ENCODE data around the gene WDFY3. TPM values are rescaled to one million over a fixed set of nuclear protein-coding genes. Genes with fewer than 3 reads are reported as not detected.

WDFY3 gene
- polyA plus RNA-seq, 1 of the 3 experiments (the other 2 are of a cell fraction): 13.8 TPM

DNA sequence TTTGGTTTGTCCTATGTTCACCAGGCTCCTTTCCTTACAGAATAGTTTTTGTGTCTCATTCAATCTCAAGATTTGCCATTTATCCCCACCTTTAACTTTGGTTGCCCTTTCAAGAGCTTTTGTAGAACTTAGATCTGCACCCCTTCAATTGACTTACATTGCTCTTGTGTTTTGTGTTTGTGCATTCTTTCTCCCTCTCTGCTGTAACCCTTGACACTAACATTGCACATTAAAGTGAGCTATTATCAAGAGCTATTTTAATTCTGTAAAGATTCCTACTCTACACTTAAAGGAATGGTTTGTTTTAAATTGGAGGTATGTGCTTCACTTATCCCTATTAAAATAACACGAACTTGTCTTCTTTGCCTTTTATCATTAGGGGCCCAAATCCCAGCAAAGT, 318.3 kb downstream of the WDFY3 start:
- no peak overlapping the region for H3K4me2 ChIP-seq
- WGBS (ENCODE audit: low lambda C conversion rate): 25% methylated on average over 1 of the region's 1 CpG
- H3K9me3 ChIP-seq: no peaks in the 10 kb centered on the region
- no peaks in the 10 kb centered on the region for H3K27me3 ChIP-seq (ENCODE audit: insufficient read depth)
- H3F3A ChIP-seq (replicated peaks; ENCODE audit: insufficient read depth): no peaks in the 10 kb centered on the region
- H2AFZ ChIP-seq (ENCODE audit: low read depth): no peak overlapping the region
- no peaks in the 10 kb centered on the region for H3K79me2 ChIP-seq (ENCODE audit: insufficient read depth)
- CTCF ChIA-PET: no interaction called here
- no peaks in the 10 kb centered on the region for H3K4me1 ChIP-seq (ENCODE audit: control insufficient read depth in 1 of 2, insufficient read depth in 2 of 2, low read depth in 1 of 2, low read length in 1 of 2)
- no peaks in the 10 kb centered on the region for H4K20me1 ChIP-seq (ENCODE audit: insufficient read depth)
- H3K4me3 ChIP-seq (ENCODE audit: low read depth in 2 of 2, low read length in 1 of 2): no peak overlapping the region
- H3K9me2 ChIP-seq: no peaks in the 10 kb centered on the region
- no peak overlapping the region for H3K9ac ChIP-seq
- H3K36me3 ChIP-seq (replicated peaks in 1 of 2; ENCODE audit: control insufficient read depth in 1 of 2, insufficient read depth in 2 of 2, low read length in 1 of 2): no peaks in the 10 kb centered on the region
- no peak for TF ChIP-seq NRF1 (IDR thresholded peaks at IDR 0.05; ENCODE audit: low read depth, low read length)
- TF ChIP-seq SMC3 (IDR thresholded peaks at IDR 0.05; ENCODE audit: low read depth, low read length): no peak
- no peak for TF ChIP-seq YY1 (IDR thresholded peaks at IDR 0.05; ENCODE audit: low read depth)
- no peak for TF ChIP-seq ELF1 (IDR thresholded peaks at IDR 0.05)
- TF ChIP-seq RXRA (IDR thresholded peaks at IDR 0.05; ENCODE audit: borderline replicate concordance, low read depth): no peak
- TF ChIP-seq MEF2A (IDR thresholded peaks at IDR 0.05; ENCODE audit: borderline replicate concordance, low read depth): no peak
- TF ChIP-seq POLR2AphosphoS5 (IDR thresholded peaks at IDR 0.05; ENCODE audit: low read depth, low read length): no peak
- TF ChIP-seq JUND (IDR thresholded peaks at IDR 0.05): no peak
- POLR2A ChIA-PET: no interaction called here
- no peak for DNase-seq
- H3K27ac ChIP-seq (ENCODE audit: low read depth in 2 of 2, low read length in 1 of 2): no peak overlapping the region

DNA sequence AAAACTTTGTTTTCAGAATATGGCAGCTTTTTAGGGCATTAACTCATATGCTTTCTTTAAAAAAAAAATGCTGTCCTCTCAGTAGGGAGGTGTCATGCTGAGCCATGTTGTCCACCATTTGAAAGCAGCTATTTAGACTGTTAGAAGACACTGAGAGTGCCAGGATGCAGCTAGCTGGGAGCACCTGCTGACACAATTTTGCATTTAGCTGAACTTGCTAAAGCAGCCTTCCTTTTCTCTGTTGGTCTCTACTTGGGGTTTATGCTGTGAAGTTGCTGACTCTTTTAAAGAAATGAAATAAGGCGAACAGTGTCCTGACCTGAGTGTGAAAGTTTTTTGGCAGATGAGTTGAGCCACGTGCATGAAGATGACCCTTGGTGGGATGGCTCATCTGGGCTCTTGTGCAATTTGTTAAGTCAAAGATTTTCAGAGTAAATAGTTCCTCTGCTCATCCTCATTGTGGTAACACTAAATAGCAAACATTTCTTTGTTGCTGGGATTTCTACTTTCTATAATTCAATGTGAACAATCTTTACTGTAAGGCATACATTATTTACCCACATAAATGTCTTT, 319.1 kb downstream of the WDFY3 start:
- TF ChIP-seq, protein P1, sequence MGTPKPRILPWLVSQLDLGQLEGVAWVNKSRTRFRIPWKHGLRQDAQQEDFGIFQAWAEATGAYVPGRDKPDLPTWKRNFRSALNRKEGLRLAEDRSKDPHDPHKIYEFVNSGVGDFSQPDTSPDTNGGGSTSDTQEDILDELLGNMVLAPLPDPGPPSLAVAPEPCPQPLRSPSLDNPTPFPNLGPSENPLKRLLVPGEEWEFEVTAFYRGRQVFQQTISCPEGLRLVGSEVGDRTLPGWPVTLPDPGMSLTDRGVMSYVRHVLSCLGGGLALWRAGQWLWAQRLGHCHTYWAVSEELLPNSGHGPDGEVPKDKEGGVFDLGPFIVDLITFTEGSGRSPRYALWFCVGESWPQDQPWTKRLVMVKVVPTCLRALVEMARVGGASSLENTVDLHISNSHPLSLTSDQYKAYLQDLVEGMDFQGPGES (IDR thresholded peaks at IDR 0.05; ENCODE audit: low read depth, low read length): no peak
- TF ChIP-seq, protein P2, sequence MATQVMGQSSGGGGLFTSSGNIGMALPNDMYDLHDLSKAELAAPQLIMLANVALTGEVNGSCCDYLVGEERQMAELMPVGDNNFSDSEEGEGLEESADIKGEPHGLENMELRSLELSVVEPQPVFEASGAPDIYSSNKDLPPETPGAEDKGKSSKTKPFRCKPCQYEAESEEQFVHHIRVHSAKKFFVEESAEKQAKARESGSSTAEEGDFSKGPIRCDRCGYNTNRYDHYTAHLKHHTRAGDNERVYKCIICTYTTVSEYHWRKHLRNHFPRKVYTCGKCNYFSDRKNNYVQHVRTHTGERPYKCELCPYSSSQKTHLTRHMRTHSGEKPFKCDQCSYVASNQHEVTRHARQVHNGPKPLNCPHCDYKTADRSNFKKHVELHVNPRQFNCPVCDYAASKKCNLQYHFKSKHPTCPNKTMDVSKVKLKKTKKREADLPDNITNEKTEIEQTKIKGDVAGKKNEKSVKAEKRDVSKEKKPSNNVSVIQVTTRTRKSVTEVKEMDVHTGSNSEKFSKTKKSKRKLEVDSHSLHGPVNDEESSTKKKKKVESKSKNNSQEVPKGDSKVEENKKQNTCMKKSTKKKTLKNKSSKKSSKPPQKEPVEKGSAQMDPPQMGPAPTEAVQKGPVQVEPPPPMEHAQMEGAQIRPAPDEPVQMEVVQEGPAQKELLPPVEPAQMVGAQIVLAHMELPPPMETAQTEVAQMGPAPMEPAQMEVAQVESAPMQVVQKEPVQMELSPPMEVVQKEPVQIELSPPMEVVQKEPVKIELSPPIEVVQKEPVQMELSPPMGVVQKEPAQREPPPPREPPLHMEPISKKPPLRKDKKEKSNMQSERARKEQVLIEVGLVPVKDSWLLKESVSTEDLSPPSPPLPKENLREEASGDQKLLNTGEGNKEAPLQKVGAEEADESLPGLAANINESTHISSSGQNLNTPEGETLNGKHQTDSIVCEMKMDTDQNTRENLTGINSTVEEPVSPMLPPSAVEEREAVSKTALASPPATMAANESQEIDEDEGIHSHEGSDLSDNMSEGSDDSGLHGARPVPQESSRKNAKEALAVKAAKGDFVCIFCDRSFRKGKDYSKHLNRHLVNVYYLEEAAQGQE (IDR thresholded peaks at IDR 0.05; ENCODE audit: low read depth, low read length): no peak
- TF ChIP-seq FOXM1 (IDR thresholded peaks at IDR 0.05; ENCODE audit: low read depth): no peak
- no peak for TF ChIP-seq FOXJ3 (CRISPR knock-in tag; IDR thresholded peaks at IDR 0.05)
- TF ChIP-seq MXI1 (IDR thresholded peaks at IDR 0.05; ENCODE audit: low read depth, low read length): no peak
- TF ChIP-seq TEAD4 (IDR thresholded peaks at IDR 0.05; ENCODE audit: borderline replicate concordance, insufficient read depth): no peak
- no peak for TF ChIP-seq RCOR1 (IDR thresholded peaks at IDR 0.05; ENCODE audit: low read length)
- TF ChIP-seq TCF12 (IDR thresholded peaks at IDR 0.05): no peak
- TF ChIP-seq, protein P3, sequence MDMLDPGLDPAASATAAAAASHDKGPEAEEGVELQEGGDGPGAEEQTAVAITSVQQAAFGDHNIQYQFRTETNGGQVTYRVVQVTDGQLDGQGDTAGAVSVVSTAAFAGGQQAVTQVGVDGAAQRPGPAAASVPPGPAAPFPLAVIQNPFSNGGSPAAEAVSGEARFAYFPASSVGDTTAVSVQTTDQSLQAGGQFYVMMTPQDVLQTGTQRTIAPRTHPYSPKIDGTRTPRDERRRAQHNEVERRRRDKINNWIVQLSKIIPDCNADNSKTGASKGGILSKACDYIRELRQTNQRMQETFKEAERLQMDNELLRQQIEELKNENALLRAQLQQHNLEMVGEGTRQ (IDR thresholded peaks at IDR 0.05; ENCODE audit: borderline replicate concordance, low read depth, low read length): no peak
- TF ChIP-seq ELF1 (IDR thresholded peaks at IDR 0.05): no peak
- no peak for TF ChIP-seq GATA2 (CRISPR knock-in tag; IDR thresholded peaks at IDR 0.05)
- TF ChIP-seq NRF1 (IDR thresholded peaks at IDR 0.05; ENCODE audit: low read depth, low read length): no peak
- no peak for TF ChIP-seq MEF2A (IDR thresholded peaks at IDR 0.05; ENCODE audit: borderline replicate concordance, low read depth)
- no peak for TF ChIP-seq SIN3A (IDR thresholded peaks at IDR 0.05; ENCODE audit: borderline replicate concordance, low read depth, low read length)
- TF ChIP-seq, protein P4, sequence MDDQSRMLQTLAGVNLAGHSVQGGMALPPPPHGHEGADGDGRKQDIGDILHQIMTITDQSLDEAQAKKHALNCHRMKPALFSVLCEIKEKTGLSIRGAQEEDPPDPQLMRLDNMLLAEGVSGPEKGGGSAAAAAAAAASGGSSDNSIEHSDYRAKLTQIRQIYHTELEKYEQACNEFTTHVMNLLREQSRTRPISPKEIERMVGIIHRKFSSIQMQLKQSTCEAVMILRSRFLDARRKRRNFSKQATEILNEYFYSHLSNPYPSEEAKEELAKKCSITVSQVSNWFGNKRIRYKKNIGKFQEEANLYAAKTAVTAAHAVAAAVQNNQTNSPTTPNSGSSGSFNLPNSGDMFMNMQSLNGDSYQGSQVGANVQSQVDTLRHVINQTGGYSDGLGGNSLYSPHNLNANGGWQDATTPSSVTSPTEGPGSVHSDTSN (IDR thresholded peaks at IDR 0.05): no peak
- TF ChIP-seq YY1 (IDR thresholded peaks at IDR 0.05; ENCODE audit: low read depth): no peak
- TF ChIP-seq RAD21 (IDR thresholded peaks at IDR 0.05; ENCODE audit: low read length): no peak
- Histone ChIP-seq H3K9me3 (no peaks in the 10 kb centered on the region), H3K4me1 (ENCODE audit: control insufficient read depth in 1 of 2, insufficient read depth in 2 of 2, low read depth in 1 of 2, low read length in 1 of 2) (no peaks in the 10 kb centered on the region), H3F3A (replicated peaks; ENCODE audit: insufficient read depth) (no peaks in the 10 kb centered on the region), H3K27me3 (ENCODE audit: insufficient read depth) (no peaks in the 10 kb centered on the region), H3K9me2 (no peaks in the 10 kb centered on the region), H3K9ac (no peak overlapping the region), H3K4me3 (ENCODE audit: low read depth in 2 of 2, low read length in 1 of 2) (no peak overlapping the region), H3K4me2 (no peak overlapping the region), H3K36me3 (replicated peaks in 1 of 2; ENCODE audit: control insufficient read depth in 1 of 2, insufficient read depth in 2 of 2, low read length in 1 of 2) (no peaks in the 10 kb centered on the region), H3K27ac (ENCODE audit: low read depth in 2 of 2, low read length in 1 of 2) (no peak overlapping the region), H4K20me1 (ENCODE audit: insufficient read depth) (no peaks in the 10 kb centered on the region), H3K79me2 (ENCODE audit: insufficient read depth) (no peaks in the 10 kb centered on the region), H2AFZ (ENCODE audit: low read depth) (no peak overlapping the region)
- WGBS (ENCODE audit: low lambda C conversion rate): 44% methylated on average over 2 of the region's 2 CpGs
- POLR2A ChIA-PET: no interaction called here
- DNase-seq: no peak
- CTCF ChIA-PET: interaction anchor here (0.6 kb wide), 1 partner anchor 95 kb away, joined by 3 read pairs; no protein-coding TSS in a partner anchor

Measured in SK-N-SH (cell line).